GM12872 (cell line): ENCODE measurements around the gene RBM5.

Experiments used
- CTCF ChIP-seq: IDR thresholded peaks from 3 replicates; pipeline ENCODE4 v1.5.1; 2011; ENCODE audit warnings: low read depth, mild to moderate bottlenecking, low read length, moderate library complexity; ENCODE audit not compliant: insufficient read depth

The RBM5 gene

GRCh38 chr3:50078622-50079021 lies 10.1 kb upstream of the RBM5 start:
- no peak for TF ChIP-seq CTCF

DNA sequence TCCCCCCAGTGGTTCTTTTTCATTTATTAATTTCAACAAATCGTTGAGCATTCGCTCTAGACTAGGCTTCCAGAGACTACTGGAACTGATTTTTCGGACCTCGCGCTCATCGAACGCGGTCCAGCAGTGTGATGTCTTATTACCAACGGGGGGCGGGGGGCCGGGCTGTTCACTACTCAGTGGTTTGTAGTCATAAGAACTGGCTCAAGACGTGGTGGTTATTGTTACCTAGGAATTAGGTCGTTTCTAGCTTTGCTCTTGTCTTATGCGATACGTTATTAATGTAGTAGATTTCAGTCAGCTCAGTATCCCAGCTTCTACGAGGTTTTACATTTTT lies 858 bp downstream of the RBM5 start:
- no peak for TF ChIP-seq CTCF

DNA sequence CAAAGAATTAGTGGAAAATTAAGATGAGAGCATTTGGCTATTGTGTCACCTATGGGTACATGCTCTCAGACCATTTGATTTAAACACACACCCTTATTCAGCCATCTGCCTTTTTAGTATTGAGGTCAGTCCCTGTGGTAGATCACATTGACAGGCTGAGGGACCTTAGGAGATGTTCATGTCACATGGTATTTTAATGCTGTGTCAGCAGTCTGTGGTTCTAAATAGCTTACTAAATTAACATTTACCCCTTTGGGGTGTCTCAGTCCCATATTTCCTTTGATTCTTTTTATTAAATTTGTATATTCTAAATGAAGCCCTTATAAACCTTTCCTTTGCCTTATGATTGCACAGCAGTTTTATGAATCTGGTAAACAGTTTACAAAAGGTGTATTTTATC lies 2.3 kb downstream of the RBM5 start:
- TF ChIP-seq CTCF = no peak

GRCh38 chr3:50095352-50095998 lies 6.8 kb downstream of the RBM5 start:
- TF ChIP-seq CTCF = no peak

- TF ChIP-seq CTCF = no peak
These were observed 11.7 kb downstream of the RBM5 start for GRCh38 chr3:50100386-50100785.

DNA sequence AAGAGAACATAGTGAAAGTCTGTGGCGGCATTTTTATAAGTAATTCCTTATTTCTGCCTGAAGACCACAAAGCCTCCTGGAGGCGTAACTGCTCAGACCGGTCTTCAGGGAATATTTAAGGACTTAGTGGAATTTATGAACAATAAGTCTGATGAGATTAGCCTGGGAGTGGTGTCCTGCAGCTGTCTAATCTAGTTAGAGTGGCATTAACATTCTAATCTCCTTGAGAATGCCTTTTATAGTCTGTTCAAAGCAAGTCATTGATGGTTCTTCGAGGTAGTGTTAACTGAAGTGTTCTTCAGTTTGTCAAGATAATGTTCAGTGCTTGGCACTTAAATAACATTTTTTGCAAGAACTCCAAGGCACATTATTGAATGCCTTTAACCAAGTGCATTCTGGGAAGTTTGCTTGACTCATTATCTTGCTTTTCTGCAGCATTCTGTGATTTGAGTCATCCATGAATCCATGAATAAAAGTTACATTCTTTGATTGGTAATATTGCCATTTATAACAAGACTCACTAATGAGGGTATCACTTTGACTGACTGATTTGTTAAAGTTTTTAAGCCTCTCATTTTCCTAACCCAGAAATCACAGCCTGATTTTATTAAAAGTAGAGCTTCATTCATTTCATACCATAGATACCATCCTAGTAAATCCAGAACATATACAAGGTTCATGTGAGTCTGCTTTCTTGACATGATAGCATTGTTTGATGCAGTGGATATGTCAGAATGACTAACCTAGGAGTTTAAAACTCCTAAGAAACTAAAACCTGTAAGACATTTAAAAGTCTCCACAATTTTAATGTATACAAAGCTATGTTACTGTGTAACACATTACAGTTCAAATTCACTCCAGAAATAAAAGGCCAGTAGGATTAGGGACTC lies 12.5 kb downstream of the RBM5 start:
- TF ChIP-seq CTCF = no peak

DNA sequence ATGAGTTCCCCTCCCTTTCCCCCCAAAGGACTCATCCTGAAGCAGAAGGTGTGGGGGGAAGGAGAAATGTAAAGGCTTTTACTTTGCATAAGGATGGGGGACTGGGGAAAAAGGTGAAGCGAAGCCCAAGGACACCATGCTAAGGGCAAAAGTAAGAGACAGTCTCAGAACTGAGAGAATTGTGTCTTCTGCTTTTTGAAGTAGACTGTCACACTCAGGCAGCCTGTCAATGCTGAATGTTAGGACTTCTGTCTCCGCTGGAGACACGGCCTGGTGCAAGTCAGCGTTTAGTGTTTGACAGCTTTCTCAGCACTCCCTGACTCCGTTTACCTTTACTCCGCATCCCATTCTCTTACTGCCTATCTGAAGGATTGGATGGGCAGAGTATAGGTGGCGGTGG lies 13.8 kb downstream of the RBM5 start:
- TF ChIP-seq CTCF = no peak
